Endodermal cell (in vitro differentiated cells): ENCODE results near the gene GPATCH3. TPM values are rescaled to one million over a fixed set of nuclear protein-coding genes. Genes with fewer than 3 reads are reported as not detected.

ENCODE experiments used
- DNase-seq: peaks from one replicate; pipeline ENCODE4 v3.0.0-alpha.2; 2017
- H3K27ac ChIP-seq: 2 replicates; pipeline ENCODE4 v1.5.1; 2013; ENCODE audit warnings: mild to moderate bottlenecking, low read depth, low read length, moderate library complexity
- H3K27me3 ChIP-seq: 2 replicates; pipeline ENCODE4 v1.6.1; 2013; ENCODE audit warnings: mild to moderate bottlenecking, low read length, moderate library complexity; ENCODE audit not compliant: insufficient read depth, control insufficient read depth, poor library complexity, severe bottlenecking
- H3K36me3 ChIP-seq: 2 replicates; pipeline ENCODE4 v1.7.0; 2013; ENCODE audit warnings: mild to moderate bottlenecking, low read length, moderate library complexity; ENCODE audit not compliant: control insufficient read depth, insufficient read depth
- H3K4me1 ChIP-seq: one replicate; pipeline ENCODE4 v1.7.0; 2013; ENCODE audit warnings: low read length; ENCODE audit not compliant: control insufficient read depth, insufficient read depth
- H3K4me3 ChIP-seq: 2 replicates; pipeline ENCODE4 v1.5.1; 2013; ENCODE audit warnings: mild to moderate bottlenecking, low read length, moderate library complexity
- H3K9ac ChIP-seq: 2 replicates; pipeline ENCODE4 v1.6.1; 2013; ENCODE audit warnings: mild to moderate bottlenecking, low read length, moderate library complexity; ENCODE audit not compliant: poor library complexity, severe bottlenecking; ENCODE audit errors: extremely low read depth
- H3K9me3 ChIP-seq: 2 replicates; pipeline ENCODE4 v1.6.1; 2013; ENCODE audit warnings: mild to moderate bottlenecking, low read length, moderate library complexity; ENCODE audit not compliant: control insufficient read depth
- H3K27ac Mint-ChIP-seq: 2 replicates; pipeline ENCODE4 v1.8.0; 2020; ENCODE audit warnings: mixed read lengths
- H3K27me3 Mint-ChIP-seq: 2 replicates; pipeline ENCODE4 v1.8.0; 2021; ENCODE audit warnings: mild to moderate bottlenecking, mixed read lengths; ENCODE audit not compliant: insufficient read depth
- H3K36me3 Mint-ChIP-seq: 2 replicates; pipeline ENCODE4 v1.8.0; 2020; ENCODE audit warnings: low read depth, mixed read lengths
- H3K4me1 Mint-ChIP-seq: 2 replicates; pipeline ENCODE4 v1.8.0; 2020; ENCODE audit warnings: mixed read lengths
- H3K4me3 Mint-ChIP-seq: 2 replicates; pipeline ENCODE4 v1.8.0; 2020; ENCODE audit warnings: mild to moderate bottlenecking, moderate library complexity, mixed read lengths
- H3K9me3 Mint-ChIP-seq: 2 replicates; pipeline ENCODE4 v1.8.0; 2020; ENCODE audit warnings: mild to moderate bottlenecking, mixed read lengths
- CTCF ChIP-seq: fragments of 200-600 bp; sonication (generic); conservative IDR thresholded peaks from 2 replicates; pipeline ENCODE4 v1.5.0; 2021; ENCODE audit warnings: antibody characterized with exemption, mild to moderate bottlenecking
- WGBS, 2 experiments: methylation state at CpG; one replicate each; pipeline versions ENCODE4 v1.1.5 to v1.1.7; 2013; ENCODE audit warnings: missing lambda C conversion rate in 2 of 2, mixed read lengths in 1 of 2; ENCODE audit not compliant: insufficient coverage in 1 of 2, insufficient read length in 1 of 2; 5-methylcytosine and 5-hydroxymethylcytosine counted together
- total RNA-seq, 2 donors: library from RNA; stranded (reverse); fragmentation: NEBNext Ultra II Directional in 1 of 2; extraction: Animal tissue kit (Norgen Biotek cat#: 25700) in 1 of 2; gene quantifications; 2 replicates in 1 of 2; 3 replicates in 1 of 2; pipeline ENCODE4 v1.2.1, GENCODE V29; 2021

GPATCH3 gene
- total RNA-seq, 2 donors from 2014 or later: 21.3 to 23.2 TPM

GRCh38 chr1:26912147-26912490 lies 11.9 kb upstream of the GPATCH3 start:
- H3K36me3 Mint-ChIP-seq: no peaks in the 10 kb centered on the region
- peaks cover 31% of the 10 kb centered on the region for H3K4me1 Mint-ChIP-seq
- Histone ChIP-seq H3K9me3 (no peaks in the 10 kb centered on the region), H3K9ac (no peak overlapping the region), H3K36me3 (no peaks in the 10 kb centered on the region), H3K4me3 (no peak overlapping the region), H3K27me3 (no peaks in the 10 kb centered on the region), H3K4me1 (peaks cover 18% of the 10 kb centered on the region), H3K27ac (no peak overlapping the region)
- peaks cover 10% of the 10 kb centered on the region for H3K27me3 Mint-ChIP-seq
- TF ChIP-seq CTCF: no peak
- H3K4me3 Mint-ChIP-seq: no peak overlapping the region
- no peak overlapping the region for H3K27ac Mint-ChIP-seq
- WGBS, 2 experiments: 83 to 88% methylated on average over 1 of the region's 2 CpGs
- no peaks in the 10 kb centered on the region for H3K9me3 Mint-ChIP-seq
- no peak for DNase-seq

- H3K4me3 ChIP-seq: no peak overlapping the region
- Mint-ChIP-seq H3K9me3 (no peaks in the 10 kb centered on the region), H3K27ac (no peak overlapping the region), H3K36me3 (no peaks in the 10 kb centered on the region), H3K27me3 (peaks cover 10% of the 10 kb centered on the region), H3K4me1 (peaks cover 31% of the 10 kb centered on the region), H3K4me3 (no peak overlapping the region)
- no peak for TF ChIP-seq CTCF
- H3K4me1 ChIP-seq: peaks cover 18% of the 10 kb centered on the region
- no peak for DNase-seq
- 95% methylated on average over 7 to 8 of the region's 8 CpGs for WGBS, 2 experiments
- no peak overlapping the region for H3K9ac ChIP-seq
- no peak overlapping the region for H3K27ac ChIP-seq
- no peaks in the 10 kb centered on the region for H3K27me3 ChIP-seq
- no peaks in the 10 kb centered on the region for H3K36me3 ChIP-seq
- H3K9me3 ChIP-seq: no peaks in the 10 kb centered on the region
These were observed 11.3 kb upstream of the GPATCH3 start for GRCh38 chr1:26911399-26912146.

GRCh38 chr1:26910343-26911160 lies 10.3 kb upstream of the GPATCH3 start:
- DNase-seq: no peak
- H3K9ac ChIP-seq: no peak overlapping the region
- H3K4me1 Mint-ChIP-seq: peaks cover 31% of the 10 kb centered on the region
- no peaks in the 10 kb centered on the region for H3K9me3 ChIP-seq
- no peak overlapping the region for H3K4me3 ChIP-seq
- no peak overlapping the region for H3K27ac Mint-ChIP-seq
- peaks cover 10% of the 10 kb centered on the region for H3K27me3 Mint-ChIP-seq
- 83 to 93% methylated on average over 2 to 4 of the region's 4 CpGs for WGBS, 2 experiments
- no peaks in the 10 kb centered on the region for H3K36me3 Mint-ChIP-seq
- H3K27me3 ChIP-seq: no peaks in the 10 kb centered on the region
- H3K4me1 ChIP-seq: peaks cover 18% of the 10 kb centered on the region
- no peak overlapping the region for H3K27ac ChIP-seq
- H3K36me3 ChIP-seq: no peaks in the 10 kb centered on the region
- TF ChIP-seq CTCF: no peak
- no peak overlapping the region for H3K4me3 Mint-ChIP-seq
- no peaks in the 10 kb centered on the region for H3K9me3 Mint-ChIP-seq
